SK-N-SH treated with all-trans-retinoic acid at 6 μM for 48 hours (cell line): ENCODE measurements around the gene ADPRHL1.

Experiments
- ATAC-seq: fragments of 200-7000 bp; cut with Tn5 transposase; 3 replicates; pipeline ENCODE4 v1.9.1; 2020; ENCODE audit warnings: mild to moderate bottlenecking, moderate library complexity
- ARNTL ChIP-seq: fragments of 450-650 bp; formaldehyde crosslinking; IDR thresholded peaks from 2 replicates; pipeline ENCODE4 v1.5.0; 2020; ENCODE audit warnings: low read depth, mild to moderate bottlenecking, moderate library complexity, borderline replicate concordance
- CREB5 ChIP-seq: fragments of 250-450 bp; sonication (Bioruptor Pico); IDR thresholded peaks from 2 replicates; pipeline ENCODE4 v1.5.1; 2020; ENCODE audit warnings: low read depth, mild to moderate bottlenecking, moderate library complexity
- CSDC2 ChIP-seq: fragments of 250-450 bp; sonication (Bioruptor Pico); IDR thresholded peaks from 2 replicates; pipeline ENCODE4 v1.5.0; 2020; ENCODE audit warnings: mild to moderate bottlenecking, moderate library complexity
- CSRNP3 ChIP-seq: fragments of 250-450 bp; sonication (Bioruptor Pico); IDR thresholded peaks from 2 replicates; pipeline ENCODE4 v1.5.1; 2021; ENCODE audit warnings: mild to moderate bottlenecking, moderate library complexity
- ESRRG ChIP-seq: fragments of 250-450 bp; sonication (Bioruptor Pico); IDR thresholded peaks from 2 replicates; pipeline ENCODE4 v1.6.1; 2021; ENCODE audit warnings: mild to moderate bottlenecking
- ISL1 ChIP-seq: fragments of 250-450 bp; sonication (Bioruptor Pico); IDR thresholded peaks from 2 replicates; pipeline ENCODE4 v2.1.2; 2022; ENCODE audit warnings: mild to moderate bottlenecking, moderate library complexity
- OSR1 ChIP-seq: fragments of 250-450 bp; sonication (Bioruptor Pico); IDR thresholded peaks from 2 replicates; pipeline ENCODE4 v1.8.0; 2022; ENCODE audit warnings: moderate library complexity, mild to moderate bottlenecking, inconsistent platforms
- PATZ1 ChIP-seq: fragments of 250-450 bp; sonication (Bioruptor Pico); IDR thresholded peaks from 2 replicates; pipeline ENCODE4 v1.8.0; 2020; ENCODE audit warnings: mild to moderate bottlenecking, moderate library complexity, borderline replicate concordance
- POU6F1 ChIP-seq: fragments of 250-450 bp; sonication (Bioruptor Pico); IDR thresholded peaks from 2 replicates; pipeline ENCODE4 v1.8.0; 2021; ENCODE audit warnings: low read depth, mild to moderate bottlenecking, moderate library complexity, borderline replicate concordance
- PPARA ChIP-seq: fragments of 250-450 bp; sonication (Bioruptor Pico); IDR thresholded peaks from 2 replicates; pipeline ENCODE4 v1.5.0; 2020; ENCODE audit warnings: mild to moderate bottlenecking, borderline replicate concordance
- SNAI2 ChIP-seq: fragments of 250-450 bp; sonication (Bioruptor Pico); IDR thresholded peaks from 2 replicates; pipeline ENCODE4 v1.5.0; 2020; ENCODE audit warnings: mild to moderate bottlenecking, moderate library complexity
- TCF4 ChIP-seq: fragments of 250-450 bp; sonication (Bioruptor Pico); IDR thresholded peaks from 2 replicates; pipeline ENCODE4 v1.8.0; 2021; ENCODE audit warnings: mild to moderate bottlenecking, moderate library complexity, borderline replicate concordance
- TOX ChIP-seq: fragments of 250-450 bp; sonication (Bioruptor Pico); IDR thresholded peaks from 2 replicates; pipeline ENCODE4 v1.8.0; 2021; ENCODE audit warnings: mild to moderate bottlenecking, moderate library complexity, borderline replicate concordance
- TSHZ2 ChIP-seq: fragments of 250-450 bp; sonication (Bioruptor Pico); IDR thresholded peaks from 2 replicates; pipeline ENCODE4 v1.5.0; 2020; ENCODE audit warnings: mild to moderate bottlenecking, moderate library complexity
- ZC3H10 ChIP-seq: fragments of 250-450 bp; sonication (Bioruptor Pico); IDR thresholded peaks from 2 replicates; pipeline ENCODE4 v1.5.1; 2021; ENCODE audit warnings: mild to moderate bottlenecking, moderate library complexity
- ZFP3 ChIP-seq: fragments of 250-450 bp; sonication (Bioruptor Pico); IDR thresholded peaks from 2 replicates; pipeline ENCODE4 v1.5.0; 2020; ENCODE audit warnings: mild to moderate bottlenecking, moderate library complexity
- ZNF565 ChIP-seq: fragments of 450-650 bp; formaldehyde crosslinking; conservative IDR thresholded peaks from 2 replicates; pipeline ENCODE4 v1.5.0; 2020; ENCODE audit warnings: low read depth, mild to moderate bottlenecking, moderate library complexity
- ZNF8 ChIP-seq: fragments of 450-650 bp; formaldehyde crosslinking; IDR thresholded peaks from 2 replicates; pipeline ENCODE4 v1.5.0; 2020; ENCODE audit warnings: mild to moderate bottlenecking, moderate library complexity

The ADPRHL1 gene

GRCh38 chr13:113360446-113360845 is 92.8 kb downstream of the ADPRHL1 start:
- no peak for ATAC-seq
- TF ChIP-seq PATZ1 (CRISPR knock-in tag) (no peak), ZNF8 (no peak), TCF4 (CRISPR knock-in tag) (no peak), POU6F1 (CRISPR knock-in tag) (no peak), CREB5 (CRISPR knock-in tag) (no peak), ARNTL (CRISPR knock-in tag) (no peak), TSHZ2 (CRISPR knock-in tag) (no peak), ISL1 (CRISPR knock-in tag) (no peak), PPARA (CRISPR knock-in tag) (no peak), ESRRG (CRISPR knock-in tag) (no peak), CSRNP3 (CRISPR knock-in tag) (no peak), ZC3H10 (CRISPR knock-in tag) (no peak), ZNF565 (CRISPR knock-in tag) (no peak), ZFP3 (CRISPR knock-in tag) (no peak), CSDC2 (no peak)

- no peak for ATAC-seq
- no peak for TF ChIP-seq TOX (CRISPR knock-in tag)
- no peak for TF ChIP-seq OSR1
- no peak for TF ChIP-seq PATZ1 (CRISPR knock-in tag)
- no peak for TF ChIP-seq ZFP3 (CRISPR knock-in tag)
- TF ChIP-seq ARNTL (CRISPR knock-in tag) = no peak
- no peak for TF ChIP-seq CREB5 (CRISPR knock-in tag)
- no peak for TF ChIP-seq ZNF8
- TF ChIP-seq SNAI2 (CRISPR knock-in tag) = no peak
Measured at GRCh38 chr13:113359571-113359970, 93.7 kb downstream of the ADPRHL1 start.
